ENCODE measurements around the gene BMERB1. TPM values are rescaled to one million over a fixed set of nuclear protein-coding genes. Genes with fewer than 3 reads are reported as not detected.

BMERB1 gene
- total and polyA plus RNA-seq, 9 of the 15 experiments (the other 6 are each of a cell fraction or from before 2014, with no cell fraction given): 0.29 to 2.9 (median 0.94) TPM

DNA sequence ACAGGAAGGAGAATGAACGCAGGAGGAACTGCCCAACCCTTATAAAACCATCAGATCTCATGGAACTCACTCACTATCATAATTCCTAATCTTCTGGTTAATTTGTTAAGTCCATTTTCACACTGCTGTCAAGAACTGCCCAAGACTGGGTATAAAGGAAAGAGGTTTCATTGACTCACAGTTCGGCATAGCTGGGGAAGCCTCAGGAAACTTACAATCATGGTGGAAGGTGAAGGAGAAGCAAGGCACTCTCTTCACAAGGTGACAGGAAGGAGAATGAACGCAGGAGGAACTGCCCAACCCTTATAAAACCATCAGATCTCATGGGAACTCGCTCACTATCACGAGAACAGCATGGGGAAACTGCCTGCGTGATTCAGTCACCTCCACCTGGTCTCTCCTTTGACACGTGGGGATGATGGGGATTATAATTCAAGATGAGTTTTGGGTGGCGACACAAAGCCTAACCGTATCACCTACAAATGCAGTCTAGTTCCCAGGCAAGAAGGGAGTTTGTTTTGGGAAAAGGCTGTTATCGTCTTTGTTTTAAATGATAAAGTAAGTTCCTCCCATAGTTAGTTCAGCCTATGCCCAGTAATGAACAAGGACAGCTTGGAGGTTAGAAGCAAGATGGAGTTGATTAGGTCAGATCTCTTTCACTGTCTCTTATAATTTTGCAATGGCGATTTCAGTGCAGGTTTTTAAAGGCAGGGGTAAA is 139.7 kb downstream of the BMERB1 start (continued):
- TF ChIP-seq, protein P1, sequence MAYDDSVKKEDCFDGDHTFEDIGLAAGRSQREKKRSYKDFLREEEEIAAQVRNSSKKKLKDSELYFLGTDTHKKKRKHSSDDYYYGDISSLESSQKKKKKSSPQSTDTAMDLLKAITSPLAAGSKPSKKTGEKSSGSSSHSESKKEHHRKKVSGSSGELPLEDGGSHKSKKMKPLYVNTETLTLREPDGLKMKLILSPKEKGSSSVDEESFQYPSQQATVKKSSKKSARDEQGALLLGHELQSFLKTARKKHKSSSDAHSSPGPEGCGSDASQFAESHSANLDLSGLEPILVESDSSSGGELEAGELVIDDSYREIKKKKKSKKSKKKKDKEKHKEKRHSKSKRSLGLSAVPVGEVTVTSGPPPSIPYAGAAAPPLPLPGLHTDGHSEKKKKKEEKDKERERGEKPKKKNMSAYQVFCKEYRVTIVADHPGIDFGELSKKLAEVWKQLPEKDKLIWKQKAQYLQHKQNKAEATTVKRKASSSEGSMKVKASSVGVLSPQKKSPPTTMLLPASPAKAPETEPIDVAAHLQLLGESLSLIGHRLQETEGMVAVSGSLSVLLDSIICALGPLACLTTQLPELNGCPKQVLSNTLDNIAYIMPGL (CRISPR knock-in tag; IDR thresholded peaks at IDR 0.05): 0 out of 2 replicates have a peak, but pooled peaks have one; percentile 34
- TF ChIP-seq, protein P2, sequence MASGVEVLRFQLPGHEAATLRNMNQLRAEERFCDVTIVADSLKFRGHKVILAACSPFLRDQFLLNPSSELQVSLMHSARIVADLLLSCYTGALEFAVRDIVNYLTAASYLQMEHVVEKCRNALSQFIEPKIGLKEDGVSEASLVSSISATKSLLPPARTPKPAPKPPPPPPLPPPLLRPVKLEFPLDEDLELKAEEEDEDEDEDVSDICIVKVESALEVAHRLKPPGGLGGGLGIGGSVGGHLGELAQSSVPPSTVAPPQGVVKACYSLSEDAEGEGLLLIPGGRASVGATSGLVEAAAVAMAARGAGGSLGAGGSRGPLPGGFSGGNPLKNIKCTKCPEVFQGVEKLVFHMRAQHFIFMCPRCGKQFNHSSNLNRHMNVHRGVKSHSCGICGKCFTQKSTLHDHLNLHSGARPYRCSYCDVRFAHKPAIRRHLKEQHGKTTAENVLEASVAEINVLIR (CRISPR knock-in tag; IDR thresholded peaks at IDR 0.05): peak; percentile 21; the same call in 1 of the 2 replicates
- TF ChIP-seq, protein P3, sequence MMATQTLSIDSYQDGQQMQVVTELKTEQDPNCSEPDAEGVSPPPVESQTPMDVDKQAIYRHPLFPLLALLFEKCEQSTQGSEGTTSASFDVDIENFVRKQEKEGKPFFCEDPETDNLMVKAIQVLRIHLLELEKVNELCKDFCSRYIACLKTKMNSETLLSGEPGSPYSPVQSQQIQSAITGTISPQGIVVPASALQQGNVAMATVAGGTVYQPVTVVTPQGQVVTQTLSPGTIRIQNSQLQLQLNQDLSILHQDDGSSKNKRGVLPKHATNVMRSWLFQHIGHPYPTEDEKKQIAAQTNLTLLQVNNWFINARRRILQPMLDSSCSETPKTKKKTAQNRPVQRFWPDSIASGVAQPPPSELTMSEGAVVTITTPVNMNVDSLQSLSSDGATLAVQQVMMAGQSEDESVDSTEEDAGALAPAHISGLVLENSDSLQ (IDR thresholded peaks at IDR 0.05): 0 out of 2 replicates have a peak, but pooled peaks have one; percentile 28
- TF ChIP-seq HMBOX1 (IDR thresholded peaks at IDR 0.05) (peak; percentile 51; the same call in 1 of the 2 replicates), PTRF (tag; IDR thresholded peaks at IDR 0.05) (peak; percentile 94), FOSL1 (tag; conservative IDR thresholded peaks at IDR 0.05) (peak; percentile 10; the same call in 1 of the 2 replicates), BRD9 (IDR thresholded peaks at IDR 0.05; ENCODE audit: low read depth, partially characterized antibody) (peak; percentile 69), ZNF239 (CRISPR knock-in tag; IDR thresholded peaks at IDR 0.05) (peak; percentile 89), CLOCK (CRISPR knock-in tag; IDR thresholded peaks at IDR 0.05; ENCODE audit: borderline replicate concordance) (peak; percentile 55; the same call in 1 of the 2 replicates), ZBTB9 (CRISPR knock-in tag; IDR thresholded peaks at IDR 0.05) (peak; percentile 96), MTA1 (IDR thresholded peaks at IDR 0.05; ENCODE audit: borderline replicate concordance) (0 out of 2 replicates have a peak, but pooled peaks have one; percentile 54), ZKSCAN8 (CRISPR knock-in tag; IDR thresholded peaks at IDR 0.05) (peak; percentile 73; the same call in 1 of the 2 replicates), ZBED1 (IDR thresholded peaks at IDR 0.05) (0 out of 2 replicates have a peak, but pooled peaks have one; percentile 31), ZNF830 (CRISPR knock-in tag; IDR thresholded peaks at IDR 0.05) (0 out of 2 replicates have a peak, but pooled peaks have one; percentile 33), BRD4 (IDR thresholded peaks at IDR 0.05) (0 out of 2 replicates have a peak, but pooled peaks have one; percentile 70)
- TF ChIP-seq, protein P4, sequence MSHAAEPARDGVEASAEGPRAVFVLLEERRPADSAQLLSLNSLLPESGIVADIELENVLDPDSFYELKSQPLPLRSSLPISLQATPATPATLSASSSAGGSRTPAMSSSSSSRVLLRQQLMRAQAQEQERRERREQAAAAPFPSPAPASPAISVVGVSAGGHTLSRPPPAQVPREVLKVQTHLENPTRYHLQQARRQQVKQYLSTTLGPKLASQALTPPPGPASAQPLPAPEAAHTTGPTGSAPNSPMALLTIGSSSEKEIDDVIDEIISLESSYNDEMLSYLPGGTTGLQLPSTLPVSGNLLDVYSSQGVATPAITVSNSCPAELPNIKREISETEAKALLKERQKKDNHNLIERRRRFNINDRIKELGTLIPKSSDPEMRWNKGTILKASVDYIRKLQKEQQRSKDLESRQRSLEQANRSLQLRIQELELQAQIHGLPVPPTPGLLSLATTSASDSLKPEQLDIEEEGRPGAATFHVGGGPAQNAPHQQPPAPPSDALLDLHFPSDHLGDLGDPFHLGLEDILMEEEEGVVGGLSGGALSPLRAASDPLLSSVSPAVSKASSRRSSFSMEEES (CRISPR knock-in tag; IDR thresholded peaks at IDR 0.05): peak; percentile 3; the same call in 1 of the 2 replicates

Data from K562 (cell line).